Osteocyte (in vitro differentiated cells): ENCODE data around the gene B4GALT7. TPM values are rescaled to one million over a fixed set of nuclear protein-coding genes. Genes with fewer than 3 reads are reported as not detected.

Source experiments
- DNase-seq: peaks from one replicate; pipeline ENCODE4 v3.0.0; 2021; ENCODE audit warnings: mixed read lengths; ENCODE audit not compliant: unreplicated experiment; ENCODE audit errors: extremely low spot score
- H3K27ac Mint-ChIP-seq: one replicate; pipeline ENCODE4 v1.8.0; 2021; ENCODE audit warnings: mild to moderate bottlenecking, mixed read lengths; ENCODE audit not compliant: unreplicated experiment
- H3K27me3 Mint-ChIP-seq: one replicate; pipeline ENCODE4 v1.8.0; 2021; ENCODE audit warnings: mixed read lengths; ENCODE audit not compliant: unreplicated experiment
- H3K36me3 Mint-ChIP-seq: one replicate; pipeline ENCODE4 v1.8.0; 2021; ENCODE audit warnings: mixed read lengths; ENCODE audit not compliant: unreplicated experiment
- H3K4me1 Mint-ChIP-seq: one replicate; pipeline ENCODE4 v1.8.0; 2021; ENCODE audit warnings: mixed read lengths; ENCODE audit not compliant: unreplicated experiment
- H3K4me3 Mint-ChIP-seq: one replicate; pipeline ENCODE4 v1.8.0; 2021; ENCODE audit warnings: mild to moderate bottlenecking, moderate library complexity, mixed read lengths; ENCODE audit not compliant: unreplicated experiment
- H3K9me3 Mint-ChIP-seq: one replicate; pipeline ENCODE4 v1.8.0; 2021; ENCODE audit warnings: mixed read lengths; ENCODE audit not compliant: unreplicated experiment
- long read RNA-seq: library from polyadenylated mRNA; unstranded; transcript quantifications from one replicate; pipeline ENCODE4 v2.0.0, GENCODE V29; 2021
- total RNA-seq: library from RNA; stranded (reverse); gene quantifications from 2 replicates; pipeline ENCODE4 v1.2.1, GENCODE V29; 2021
- TF ChIP-seq, protein P1 (sequence below): fragments of 200-600 bp; sonication (generic); IDR thresholded peaks from 2 replicates; pipeline ENCODE4 v1.5.0; 2021; ENCODE audit warnings: antibody characterized with exemption, mild to moderate bottlenecking, moderate library complexity

The B4GALT7 gene, protein sequence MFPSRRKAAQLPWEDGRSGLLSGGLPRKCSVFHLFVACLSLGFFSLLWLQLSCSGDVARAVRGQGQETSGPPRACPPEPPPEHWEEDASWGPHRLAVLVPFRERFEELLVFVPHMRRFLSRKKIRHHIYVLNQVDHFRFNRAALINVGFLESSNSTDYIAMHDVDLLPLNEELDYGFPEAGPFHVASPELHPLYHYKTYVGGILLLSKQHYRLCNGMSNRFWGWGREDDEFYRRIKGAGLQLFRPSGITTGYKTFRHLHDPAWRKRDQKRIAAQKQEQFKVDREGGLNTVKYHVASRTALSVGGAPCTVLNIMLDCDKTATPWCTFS
- 34.9 and 36.0 TPM in 2 replicates for total RNA-seq
- long read RNA-seq, partial matches to known transcripts, result 1 of 7 reads
- long read RNA-seq, other reads (novel, unspliced or antisense), result 2 of 7 reads

DNA sequence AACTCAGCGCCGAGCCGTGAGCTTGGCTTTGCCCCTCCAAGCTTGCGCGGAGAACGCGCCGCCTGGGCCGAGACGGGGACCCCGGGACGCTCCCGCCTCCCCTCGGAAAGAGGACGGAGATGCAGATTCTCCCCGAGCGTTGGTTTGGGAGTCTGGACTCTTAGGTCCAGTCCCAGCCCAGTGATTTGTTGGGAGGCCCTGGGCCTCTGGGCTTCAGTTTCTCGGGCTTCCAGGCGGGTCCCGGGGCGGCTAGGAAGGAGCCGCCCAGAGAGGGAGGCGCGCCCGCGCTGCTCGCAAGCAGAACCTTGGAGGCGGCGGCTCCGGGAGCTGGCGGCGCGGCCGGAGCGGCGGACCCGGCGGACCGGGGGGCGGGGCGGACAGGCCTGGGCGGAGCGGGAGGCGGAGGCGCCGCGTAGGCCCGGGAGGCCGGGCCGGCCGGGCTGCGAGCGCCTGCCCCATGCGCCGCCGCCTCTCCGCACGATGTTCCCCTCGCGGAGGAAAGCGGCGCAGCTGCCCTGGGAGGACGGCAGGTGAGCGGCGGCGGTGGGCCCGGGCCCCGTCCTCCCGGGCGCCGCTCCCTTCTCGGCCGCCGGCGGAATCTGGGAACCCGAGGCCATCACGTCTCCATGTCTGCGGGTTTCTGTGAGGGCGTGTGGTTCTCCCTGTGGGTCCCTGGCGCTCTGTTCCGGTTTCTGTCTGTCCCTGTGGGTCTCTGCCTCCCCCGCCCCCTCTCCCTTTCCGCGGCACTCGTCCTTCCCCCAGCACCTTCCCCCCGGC, at the start of gene B4GALT7:
TSS of gene B4GALT7 (plus strand) at position 402 of the 777 bp plus-strand sequence. CDS start at position 481, 79 bp downstream.
- no peaks in the 10 kb centered on the region for H3K9me3 Mint-ChIP-seq
- H3K27me3 Mint-ChIP-seq, result no peaks in the 10 kb centered on the region
- TF ChIP-seq, protein P1, sequence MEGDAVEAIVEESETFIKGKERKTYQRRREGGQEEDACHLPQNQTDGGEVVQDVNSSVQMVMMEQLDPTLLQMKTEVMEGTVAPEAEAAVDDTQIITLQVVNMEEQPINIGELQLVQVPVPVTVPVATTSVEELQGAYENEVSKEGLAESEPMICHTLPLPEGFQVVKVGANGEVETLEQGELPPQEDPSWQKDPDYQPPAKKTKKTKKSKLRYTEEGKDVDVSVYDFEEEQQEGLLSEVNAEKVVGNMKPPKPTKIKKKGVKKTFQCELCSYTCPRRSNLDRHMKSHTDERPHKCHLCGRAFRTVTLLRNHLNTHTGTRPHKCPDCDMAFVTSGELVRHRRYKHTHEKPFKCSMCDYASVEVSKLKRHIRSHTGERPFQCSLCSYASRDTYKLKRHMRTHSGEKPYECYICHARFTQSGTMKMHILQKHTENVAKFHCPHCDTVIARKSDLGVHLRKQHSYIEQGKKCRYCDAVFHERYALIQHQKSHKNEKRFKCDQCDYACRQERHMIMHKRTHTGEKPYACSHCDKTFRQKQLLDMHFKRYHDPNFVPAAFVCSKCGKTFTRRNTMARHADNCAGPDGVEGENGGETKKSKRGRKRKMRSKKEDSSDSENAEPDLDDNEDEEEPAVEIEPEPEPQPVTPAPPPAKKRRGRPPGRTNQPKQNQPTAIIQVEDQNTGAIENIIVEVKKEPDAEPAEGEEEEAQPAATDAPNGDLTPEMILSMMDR, result peak; percentile 6
- peaks cover 16% of the 10 kb centered on the region for H3K36me3 Mint-ChIP-seq
- peak within 1 kb of the TSS; percentile 95 for H3K4me3 Mint-ChIP-seq
- H3K27ac Mint-ChIP-seq, result peak within 1 kb of the TSS; percentile 92
- peaks cover 19% of the 10 kb centered on the region for H3K4me1 Mint-ChIP-seq
- peak; percentile 95 for DNase-seq

DNA sequence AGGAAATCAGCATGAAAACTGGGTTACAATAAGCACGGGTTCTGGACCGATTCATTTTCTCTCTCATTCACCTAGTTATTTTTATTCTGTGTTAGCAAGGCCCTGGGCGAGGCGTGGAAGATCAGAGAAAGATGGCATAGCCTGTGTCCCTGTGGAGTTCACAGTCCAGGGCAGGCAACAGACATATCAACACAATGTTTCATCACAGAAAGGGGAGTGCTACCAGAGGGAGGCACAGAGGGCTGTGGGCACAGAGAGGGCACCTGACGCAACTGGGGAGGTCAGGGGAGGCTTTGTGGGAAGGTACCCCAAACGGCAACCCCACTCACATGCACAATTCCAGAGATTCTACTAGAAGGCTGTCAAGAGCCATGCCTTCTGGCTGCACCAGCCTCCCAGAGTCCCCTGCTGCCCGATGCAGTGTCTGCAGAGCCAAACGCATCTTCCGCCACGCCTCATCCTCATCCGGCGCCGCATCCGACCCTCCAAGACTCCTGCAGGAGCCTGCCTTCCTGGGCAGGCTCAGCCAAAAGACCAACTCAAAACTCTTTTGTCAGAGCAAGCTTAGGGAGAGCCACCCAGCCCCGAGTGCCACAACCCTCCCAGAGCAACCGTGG, 47.0 kb upstream of the B4GALT7 start:
- DNase-seq, result no peak
- no peaks in the 10 kb centered on the region for H3K9me3 Mint-ChIP-seq

DNA sequence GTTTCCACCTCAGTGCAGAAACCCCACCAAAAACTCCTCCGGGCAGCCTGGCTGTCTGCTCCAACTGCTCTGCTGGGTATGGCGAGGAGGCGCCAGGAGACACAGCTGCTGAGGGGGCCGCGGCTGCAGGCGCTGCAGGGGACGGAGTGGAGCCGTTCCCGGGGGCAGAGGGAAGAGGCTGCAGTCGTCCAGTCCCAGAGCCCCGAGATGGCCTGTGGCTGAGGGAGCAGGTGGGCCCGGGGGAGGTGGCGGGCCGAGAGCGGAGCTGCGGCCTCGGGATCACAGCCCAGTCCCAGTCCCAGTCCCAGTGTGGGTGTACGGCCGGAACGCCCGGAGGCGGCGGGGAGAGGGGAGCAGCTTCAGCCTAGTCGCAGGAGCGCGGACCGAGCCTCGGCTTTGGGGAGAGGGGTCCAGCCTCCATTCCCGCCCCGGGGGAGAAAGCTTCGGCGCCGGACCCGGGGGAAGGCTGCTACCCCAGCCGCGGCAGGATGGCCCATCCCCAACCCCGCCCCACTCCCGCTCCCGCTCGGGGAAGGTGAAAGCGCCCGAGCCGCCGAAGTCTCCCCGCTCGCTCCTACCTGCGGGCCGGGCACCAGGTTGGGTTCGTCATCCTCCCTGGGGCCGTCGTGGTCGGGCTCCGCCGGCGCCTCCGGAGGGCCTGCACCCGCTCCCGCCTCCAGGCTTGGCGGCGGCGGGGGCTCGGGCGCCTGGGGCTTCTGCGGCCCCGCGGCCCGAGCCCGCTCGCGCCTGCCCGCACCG, 46.1 kb upstream of the B4GALT7 start:
- H3K27me3 Mint-ChIP-seq, result no peaks in the 10 kb centered on the region
- H3K36me3 Mint-ChIP-seq, result peaks cover 8% of the 10 kb centered on the region
- TF ChIP-seq, protein P1, result no peak
- DNase-seq, result no peak
- peak overlapping the region; percentile 87 for H3K4me3 Mint-ChIP-seq
- H3K4me1 Mint-ChIP-seq, result peaks cover 33% of the 10 kb centered on the region
- peak overlapping the region; percentile 56 for H3K27ac Mint-ChIP-seq
- no peaks in the 10 kb centered on the region for H3K9me3 Mint-ChIP-seq

More for the DNA sequence above, 47.0 kb upstream of the B4GALT7 start:
- peak overlapping the region; percentile 56 for H3K27ac Mint-ChIP-seq
- H3K27me3 Mint-ChIP-seq, result no peaks in the 10 kb centered on the region
- H3K4me1 Mint-ChIP-seq, result peaks cover 42% of the 10 kb centered on the region
- H3K36me3 Mint-ChIP-seq, result peaks cover 10% of the 10 kb centered on the region
- H3K4me3 Mint-ChIP-seq, result peak overlapping the region; percentile 87
- TF ChIP-seq, protein P1, result no peak

DNA sequence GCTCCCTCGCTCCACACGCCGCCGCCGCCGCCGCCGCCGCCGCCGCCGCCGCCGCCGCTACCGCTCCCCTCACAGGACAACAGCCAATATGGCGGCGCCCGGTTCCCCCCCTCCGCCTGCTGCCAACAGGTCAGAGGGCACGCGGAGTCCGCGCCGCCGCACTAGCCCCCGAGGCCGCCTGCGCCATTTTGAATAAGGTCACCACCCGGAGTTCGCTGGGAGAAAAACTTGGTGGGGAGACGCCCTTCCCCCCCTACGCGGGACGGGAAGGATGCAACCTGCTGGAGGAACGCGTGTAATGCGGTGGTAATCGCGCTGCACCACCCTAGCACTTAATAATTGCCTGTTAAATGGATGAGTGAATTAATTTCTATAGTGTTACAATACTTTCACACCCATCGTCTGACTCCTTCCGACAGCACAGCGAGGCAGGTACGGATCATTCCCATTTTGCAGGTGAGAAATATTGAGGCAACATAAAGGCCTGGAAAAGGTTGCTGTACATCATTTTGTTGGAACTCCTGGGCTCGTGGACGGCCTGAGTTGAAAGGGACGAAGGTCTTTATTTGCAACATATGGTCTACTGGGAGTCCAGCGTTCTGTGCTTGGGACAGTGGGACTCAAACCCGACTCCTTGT, 45.3 kb upstream of the B4GALT7 start, which contains the start of gene FAM193B:
TSS of gene FAM193B (minus strand) at position 90 of the 638 bp plus-strand sequence. CDS start 105 bp downstream, outside the sequence.
- Mint-ChIP-seq H3K27me3 (no peaks in the 10 kb centered on the region), H3K9me3 (no peaks in the 10 kb centered on the region), H3K4me3 (peak within 1 kb of the TSS; percentile 87), H3K36me3 (peaks cover 7% of the 10 kb centered on the region), H3K27ac (peak within 1 kb of the TSS; percentile 56), H3K4me1 (peaks cover 32% of the 10 kb centered on the region)
- TF ChIP-seq, protein P1, result peak; percentile 30
- peak; percentile 98 for DNase-seq
